Measurements from ENCODE around the gene CUL2.

CUL2 gene

GRCh38 chr10:35070521-35070920, 19.6 kb downstream of the CUL2 start:
- Histone ChIP-seq H3F3A (ENCODE audit: control insufficient read depth, insufficient read depth) (no peaks in the 10 kb centered on the region; the same call in 1 of the 2 replicates), H3K4me2 (ENCODE audit: low read length) (no peak overlapping the region), H3K9me2 (replicated peaks; ENCODE audit: control insufficient read depth, low read length) (no peaks in the 10 kb centered on the region), H3K27me3 (ENCODE audit: control insufficient read depth, low read length) (no peaks in the 10 kb centered on the region), H3K79me2 (ENCODE audit: control insufficient read depth, low read length) (peaks cover 30% of the 10 kb centered on the region), H3K27ac (ENCODE audit: low read depth, low read length) (no peak overlapping the region), H3K4me1 (ENCODE audit: control insufficient read depth, low read length) (no peaks in the 10 kb centered on the region), H3K9me3 (ENCODE audit: control insufficient read depth, insufficient read depth, low read length) (no peaks in the 10 kb centered on the region), H3K4me3 (ENCODE audit: low read length) (no peak overlapping the region), H3K36me3 (ENCODE audit: control insufficient read depth, low read length) (peaks cover 22% of the 10 kb centered on the region), H4K20me1 (ENCODE audit: control insufficient read depth, insufficient read depth, low read depth, low read length) (peaks cover 6% of the 10 kb centered on the region; the same call in 1 of the 2 replicates)
- no peak for TF ChIP-seq CTCF (IDR thresholded peaks at IDR 0.05; ENCODE audit: low read depth, low read length, poor library complexity, severe bottlenecking)
- TF ChIP-seq EZH2phosphoT487 (IDR thresholded peaks at IDR 0.05; ENCODE audit: borderline replicate concordance, low read length), result no peak

DNA sequence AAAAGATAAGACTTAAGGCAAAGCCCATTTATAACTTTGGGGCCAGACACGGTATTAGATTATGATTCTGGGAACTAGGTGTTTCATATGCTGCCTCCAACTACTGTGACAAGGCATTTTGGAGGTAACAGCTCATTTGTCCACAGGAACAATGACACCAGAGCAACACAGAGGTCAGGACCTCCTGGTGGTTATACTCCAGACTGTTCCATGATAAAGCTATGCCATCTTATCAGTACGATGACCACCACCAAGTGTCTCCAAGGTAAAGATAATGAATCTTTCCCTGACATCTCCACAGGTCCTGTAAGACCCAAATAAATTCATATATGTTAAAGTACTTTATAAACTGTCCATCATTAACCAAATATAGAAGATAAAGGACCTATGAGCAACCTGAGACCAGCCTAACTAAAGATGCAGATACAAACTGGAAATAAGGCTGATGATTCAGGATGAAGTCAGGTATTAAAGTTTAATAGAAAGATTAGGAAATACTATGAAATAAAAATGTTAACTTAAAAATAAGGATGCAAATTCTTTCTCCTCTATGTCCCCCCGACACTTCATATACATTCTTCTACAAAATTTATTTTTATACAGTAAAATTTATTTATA, 26.2 kb downstream of the CUL2 start:
- no peaks in the 10 kb centered on the region for H3K9me3 ChIP-seq (ENCODE audit: control insufficient read depth, insufficient read depth, low read length)
- peaks cover 44% of the 10 kb centered on the region for H3K36me3 ChIP-seq (ENCODE audit: control insufficient read depth, low read length)
- no peak overlapping the region for H3K4me3 ChIP-seq (ENCODE audit: low read length)
- no peaks in the 10 kb centered on the region; the same call in 1 of the 2 replicates for H3F3A ChIP-seq (ENCODE audit: control insufficient read depth, insufficient read depth)
- H4K20me1 ChIP-seq (ENCODE audit: control insufficient read depth, insufficient read depth, low read depth, low read length), result no peaks in the 10 kb centered on the region
- H3K27me3 ChIP-seq (ENCODE audit: control insufficient read depth, low read length), result no peaks in the 10 kb centered on the region
- TF ChIP-seq EZH2phosphoT487 (IDR thresholded peaks at IDR 0.05; ENCODE audit: borderline replicate concordance, low read length), result no peak
- TF ChIP-seq CTCF (IDR thresholded peaks at IDR 0.05; ENCODE audit: low read depth, low read length, poor library complexity, severe bottlenecking), result no peak
- no peaks in the 10 kb centered on the region for H3K79me2 ChIP-seq (ENCODE audit: control insufficient read depth, low read length)
- H3K4me2 ChIP-seq (ENCODE audit: low read length), result no peak overlapping the region
- H3K9me2 ChIP-seq (replicated peaks; ENCODE audit: control insufficient read depth, low read length), result no peaks in the 10 kb centered on the region
- no peak overlapping the region for H3K27ac ChIP-seq (ENCODE audit: low read depth, low read length)
- H3K4me1 ChIP-seq (ENCODE audit: control insufficient read depth, low read length), result no peaks in the 10 kb centered on the region

- Histone ChIP-seq H3K27me3 (ENCODE audit: control insufficient read depth, low read length) (no peaks in the 10 kb centered on the region), H3K27ac (ENCODE audit: low read depth, low read length) (no peak overlapping the region), H3K9me2 (replicated peaks; ENCODE audit: control insufficient read depth, low read length) (no peaks in the 10 kb centered on the region), H3F3A (ENCODE audit: control insufficient read depth, insufficient read depth) (no peaks in the 10 kb centered on the region), H3K4me1 (ENCODE audit: control insufficient read depth, low read length) (no peaks in the 10 kb centered on the region), H3K4me3 (ENCODE audit: low read length) (no peak overlapping the region), H3K79me2 (ENCODE audit: control insufficient read depth, low read length) (no peaks in the 10 kb centered on the region), H3K4me2 (ENCODE audit: low read length) (no peak overlapping the region), H3K9me3 (ENCODE audit: control insufficient read depth, insufficient read depth, low read length) (no peaks in the 10 kb centered on the region), H4K20me1 (ENCODE audit: control insufficient read depth, insufficient read depth, low read depth, low read length) (no peaks in the 10 kb centered on the region), H3K36me3 (ENCODE audit: control insufficient read depth, low read length) (peaks cover 52% of the 10 kb centered on the region)
- TF ChIP-seq CTCF (IDR thresholded peaks at IDR 0.05; ENCODE audit: low read depth, low read length, poor library complexity, severe bottlenecking) (no peak), EZH2phosphoT487 (IDR thresholded peaks at IDR 0.05; ENCODE audit: borderline replicate concordance, low read length) (no peak)
Observed at GRCh38 chr10:35059481-35059880, 30.7 kb downstream of the CUL2 start.

All from DOHH2 (cell line).